ENCODE measurements around the gene CCDC91. TPM values are rescaled to one million over a fixed set of nuclear protein-coding genes. Genes with fewer than 3 reads are reported as not detected.

The CCDC91 gene
- total RNA-seq, 4 donors from 2014 or later: 19.0 to 38.1 (median 23.1) TPM

DNA sequence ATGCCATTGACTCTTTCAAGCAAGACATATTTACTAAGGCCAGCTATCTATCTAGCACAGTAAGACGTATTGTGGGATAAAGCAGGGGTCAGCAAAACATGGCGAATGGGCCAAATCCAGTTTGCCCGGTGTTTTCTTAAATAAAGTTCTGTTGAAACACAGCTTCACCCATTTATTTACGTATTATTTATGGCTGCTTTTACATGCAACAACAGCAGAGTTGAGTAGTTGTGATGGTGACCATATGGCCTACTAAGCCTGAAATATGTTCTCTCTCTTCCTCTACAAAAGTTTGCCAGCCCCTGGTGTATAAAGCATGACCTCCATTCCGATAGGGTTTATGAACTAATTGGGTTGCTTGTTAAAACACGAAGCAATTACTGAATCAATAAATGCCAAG lies 322.1 kb downstream of the CCDC91 start:
- Histone ChIP-seq H3K4me1 (no peaks in the 10 kb centered on the region), H3K27me3 (no peaks in the 10 kb centered on the region), H3K9me3 (no peaks in the 10 kb centered on the region), H3K27ac (no peak overlapping the region), H3K36me3 (no peaks in the 10 kb centered on the region), H3K4me3 (no peak overlapping the region)
- no peak for DNase-seq (ENCODE audit: low spot score in 2 of 2)
- TF ChIP-seq, protein P1, sequence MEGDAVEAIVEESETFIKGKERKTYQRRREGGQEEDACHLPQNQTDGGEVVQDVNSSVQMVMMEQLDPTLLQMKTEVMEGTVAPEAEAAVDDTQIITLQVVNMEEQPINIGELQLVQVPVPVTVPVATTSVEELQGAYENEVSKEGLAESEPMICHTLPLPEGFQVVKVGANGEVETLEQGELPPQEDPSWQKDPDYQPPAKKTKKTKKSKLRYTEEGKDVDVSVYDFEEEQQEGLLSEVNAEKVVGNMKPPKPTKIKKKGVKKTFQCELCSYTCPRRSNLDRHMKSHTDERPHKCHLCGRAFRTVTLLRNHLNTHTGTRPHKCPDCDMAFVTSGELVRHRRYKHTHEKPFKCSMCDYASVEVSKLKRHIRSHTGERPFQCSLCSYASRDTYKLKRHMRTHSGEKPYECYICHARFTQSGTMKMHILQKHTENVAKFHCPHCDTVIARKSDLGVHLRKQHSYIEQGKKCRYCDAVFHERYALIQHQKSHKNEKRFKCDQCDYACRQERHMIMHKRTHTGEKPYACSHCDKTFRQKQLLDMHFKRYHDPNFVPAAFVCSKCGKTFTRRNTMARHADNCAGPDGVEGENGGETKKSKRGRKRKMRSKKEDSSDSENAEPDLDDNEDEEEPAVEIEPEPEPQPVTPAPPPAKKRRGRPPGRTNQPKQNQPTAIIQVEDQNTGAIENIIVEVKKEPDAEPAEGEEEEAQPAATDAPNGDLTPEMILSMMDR (IDR thresholded peaks at IDR 0.05): no peak
- TF ChIP-seq EP300 (IDR thresholded peaks at IDR 0.05) (no peak), POLR2A (IDR thresholded peaks at IDR 0.05) (no peak), POLR2AphosphoS5 (IDR thresholded peaks at IDR 0.05) (no peak)
- 82% methylated on average over 6 of the region's 6 CpGs for WGBS

DNA sequence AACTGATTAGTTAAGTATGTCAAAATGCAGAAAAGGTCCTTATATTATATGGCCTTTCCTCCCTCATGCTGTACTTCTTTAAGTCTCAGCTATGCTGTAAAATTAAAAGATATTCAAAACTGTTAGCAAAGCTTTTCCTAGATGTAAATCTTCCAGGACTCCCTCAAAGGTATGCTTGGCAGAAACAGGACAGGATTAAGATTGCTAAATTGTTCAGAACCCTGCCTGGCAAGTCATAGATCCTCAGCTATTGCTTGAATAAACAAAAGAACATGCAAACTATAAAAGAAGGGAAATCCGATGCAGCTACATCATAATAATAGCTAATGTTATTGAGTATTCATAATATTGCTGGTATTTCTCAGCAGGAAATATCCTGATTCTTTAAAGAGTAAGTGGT lies 322.6 kb downstream of the CCDC91 start:
- Histone ChIP-seq H3K27me3 (no peaks in the 10 kb centered on the region), H3K36me3 (no peaks in the 10 kb centered on the region), H3K9me3 (no peaks in the 10 kb centered on the region), H3K27ac (no peak overlapping the region), H3K4me1 (no peaks in the 10 kb centered on the region), H3K4me3 (no peak overlapping the region)
- WGBS: 68% methylated on average over 1 of the region's 1 CpG
- DNase-seq (ENCODE audit: low spot score in 2 of 2): no peak
- no peak for TF ChIP-seq EP300 (IDR thresholded peaks at IDR 0.05)

GRCh38 chr12:28513983-28514382 lies 323.7 kb downstream of the CCDC91 start:
- H3K4me1 ChIP-seq: no peaks in the 10 kb centered on the region
- TF ChIP-seq, protein P1 (IDR thresholded peaks at IDR 0.05): no peak
- no peak for TF ChIP-seq POLR2AphosphoS5 (IDR thresholded peaks at IDR 0.05)
- TF ChIP-seq POLR2A (IDR thresholded peaks at IDR 0.05): no peak
- TF ChIP-seq EP300 (IDR thresholded peaks at IDR 0.05): no peak
- no peaks in the 10 kb centered on the region for H3K27me3 ChIP-seq
- H3K4me3 ChIP-seq: no peak overlapping the region
- no peak overlapping the region for H3K27ac ChIP-seq
- no peaks in the 10 kb centered on the region for H3K36me3 ChIP-seq
- no peaks in the 10 kb centered on the region for H3K9me3 ChIP-seq
- DNase-seq (ENCODE audit: low spot score in 2 of 2): no peak
- WGBS: 59% methylated on average over 1 of the region's 1 CpG

DNA sequence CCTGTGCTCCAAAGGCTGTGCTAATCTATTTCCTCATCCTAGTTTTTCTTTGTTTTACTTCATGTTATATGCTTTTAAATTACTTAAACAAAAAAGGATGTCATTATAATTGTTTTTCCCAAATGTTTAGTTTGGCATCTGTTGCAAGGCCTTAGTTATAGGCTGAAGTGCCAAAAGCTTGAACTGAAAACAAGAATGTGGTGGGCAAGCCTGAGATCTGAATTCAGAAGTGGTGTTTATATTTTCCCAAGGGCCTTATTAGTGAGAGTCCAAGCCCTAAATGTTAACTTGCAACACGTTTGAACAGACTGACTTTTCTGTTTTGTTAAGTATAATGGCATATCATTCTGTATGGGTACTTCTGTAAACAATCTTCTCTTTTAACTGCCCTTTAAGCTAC lies 326.8 kb downstream of the CCDC91 start:
- Histone ChIP-seq H3K36me3 (no peaks in the 10 kb centered on the region), H3K27me3 (no peaks in the 10 kb centered on the region), H3K27ac (no peak overlapping the region), H3K4me1 (no peaks in the 10 kb centered on the region), H3K9me3 (no peaks in the 10 kb centered on the region), H3K4me3 (no peak overlapping the region)
- TF ChIP-seq, protein P1 (IDR thresholded peaks at IDR 0.05): no peak
- TF ChIP-seq POLR2A (IDR thresholded peaks at IDR 0.05) (no peak), EP300 (IDR thresholded peaks at IDR 0.05) (no peak), POLR2AphosphoS5 (IDR thresholded peaks at IDR 0.05) (no peak)
- DNase-seq (ENCODE audit: low spot score in 2 of 2): no peak
- 51% methylated on average over 1 of the region's 1 CpG for WGBS

DNA sequence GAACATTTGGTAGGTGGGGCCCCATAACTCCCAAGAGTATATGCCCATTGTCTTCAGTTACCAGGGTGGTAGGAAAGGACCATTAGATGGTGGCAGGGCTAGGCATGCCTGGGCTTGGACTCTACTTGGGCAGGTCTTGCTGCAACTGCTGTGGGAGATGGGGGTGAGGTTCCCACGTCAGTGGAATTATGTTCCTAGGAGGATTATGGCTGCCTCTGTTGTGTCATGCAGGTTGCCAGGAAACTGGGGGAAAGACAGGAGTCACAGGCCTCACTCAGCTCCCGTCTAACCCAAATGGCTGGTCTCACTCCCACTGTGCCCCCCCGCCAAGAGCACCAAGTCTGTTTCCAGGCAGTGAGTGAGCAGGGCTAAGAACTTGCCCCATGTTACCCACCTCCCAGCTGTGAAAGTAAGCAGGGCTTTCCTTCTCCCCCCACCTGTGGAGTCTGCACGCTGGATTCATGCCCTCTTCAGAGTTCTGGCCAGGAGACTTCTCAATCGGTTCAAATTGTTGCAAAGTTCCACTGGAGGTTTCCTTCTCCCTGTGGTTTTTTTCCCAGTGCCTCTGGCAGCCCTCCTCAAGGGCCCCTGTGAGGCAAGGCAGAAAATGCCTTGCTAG lies 337.5 kb downstream of the CCDC91 start:
- Histone ChIP-seq H3K27ac (no peak overlapping the region), H3K9me3 (peaks cover 4% of the 10 kb centered on the region), H3K4me1 (no peaks in the 10 kb centered on the region), H3K36me3 (no peaks in the 10 kb centered on the region), H3K27me3 (no peaks in the 10 kb centered on the region), H3K4me3 (no peak overlapping the region)
- 91% methylated on average over 4 of the region's 5 CpGs for WGBS
- DNase-seq (ENCODE audit: low spot score in 2 of 2): no peak
- TF ChIP-seq POLR2AphosphoS5 (IDR thresholded peaks at IDR 0.05) (no peak), POLR2A (IDR thresholded peaks at IDR 0.05) (no peak), EP300 (IDR thresholded peaks at IDR 0.05) (no peak)
- TF ChIP-seq, protein P1 (IDR thresholded peaks at IDR 0.05): no peak

DNA sequence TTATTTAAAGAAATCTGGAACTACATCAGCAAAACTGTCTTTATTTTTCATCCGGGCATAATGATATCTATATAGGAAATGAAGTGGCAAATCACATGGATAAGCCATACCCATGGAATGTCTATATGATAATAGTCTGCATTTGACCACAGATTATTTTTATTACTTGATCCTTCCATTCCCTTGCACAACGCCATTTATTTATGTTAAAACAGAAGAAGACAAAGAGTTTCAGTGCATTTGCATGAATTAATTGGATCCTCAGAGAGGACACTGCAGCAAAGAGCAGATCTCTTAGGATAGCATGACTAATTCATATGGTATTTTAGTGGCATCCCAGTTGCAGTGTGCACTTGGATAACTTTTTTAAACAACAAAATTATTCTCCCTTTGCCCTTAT lies 345.0 kb downstream of the CCDC91 start:
- H3K4me1 ChIP-seq: no peaks in the 10 kb centered on the region
- WGBS: 76% methylated on average over 2 of the region's 2 CpGs
- no peaks in the 10 kb centered on the region for H3K27me3 ChIP-seq
- no peak for DNase-seq (ENCODE audit: low spot score in 2 of 2)
- no peak overlapping the region for H3K27ac ChIP-seq
- no peaks in the 10 kb centered on the region for H3K9me3 ChIP-seq
- TF ChIP-seq EP300 (IDR thresholded peaks at IDR 0.05) (no peak), POLR2A (IDR thresholded peaks at IDR 0.05) (no peak), POLR2AphosphoS5 (IDR thresholded peaks at IDR 0.05) (no peak)
- TF ChIP-seq, protein P1 (IDR thresholded peaks at IDR 0.05): no peak
- no peak overlapping the region for H3K4me3 ChIP-seq
- H3K36me3 ChIP-seq: no peaks in the 10 kb centered on the region

All from suprapubic skin (tissue), 4 donors.